Lower leg skin (tissue), 3 donors: ENCODE data around the gene TBCEL.

Experiments
- CTCF ChIP-seq, 3 donors: fragments of 450-650 bp; IDR thresholded peaks; one replicate each; pipeline ENCODE4 v1.5.1; 2016; ENCODE audit warnings: antibody characterized with exemption in 3 of 3, mild to moderate bottlenecking in 3 of 3, moderate library complexity in 2 of 3
- POLR2A ChIP-seq, 2 donors: fragments of 450-650 bp; IDR thresholded peaks; one replicate each; pipeline ENCODE4 v1.6.1; 2016 to 2017; ENCODE audit warnings: antibody characterized with exemption in 2 of 2, mild to moderate bottlenecking in 1 of 2, moderate library complexity in 1 of 2

- TF ChIP-seq POLR2A (IDR thresholded peaks at IDR 0.05) (no peak), CTCF (IDR thresholded peaks at IDR 0.05) (no peak)
Measured at GRCh38 chr11:121054266-121054665, 30.4 kb downstream of the TBCEL start.
